ENCODE measurements around the gene KRTAP22-2.

Gene KRTAP22-2

DNA sequence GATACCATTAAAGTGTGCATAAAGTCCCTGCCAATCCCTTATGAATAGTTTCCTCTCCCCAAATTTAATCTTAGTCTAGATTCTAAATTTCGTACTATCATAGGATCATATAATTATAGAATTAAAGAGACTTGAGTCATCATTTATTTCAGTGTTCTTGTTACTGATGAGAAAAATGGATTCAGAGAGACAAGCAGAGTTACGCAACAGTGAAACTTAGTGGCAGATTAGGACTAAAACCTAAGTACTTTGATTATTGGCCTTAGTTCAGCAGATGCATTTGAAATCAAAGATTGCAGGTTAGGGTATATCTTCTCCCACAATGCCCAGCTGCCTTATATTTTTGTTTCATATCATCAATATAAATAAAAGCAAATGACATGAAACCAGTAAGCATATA is 28.2 kb downstream of the KRTAP22-2 start:
- FAIRE-seq, result no peak

DNA sequence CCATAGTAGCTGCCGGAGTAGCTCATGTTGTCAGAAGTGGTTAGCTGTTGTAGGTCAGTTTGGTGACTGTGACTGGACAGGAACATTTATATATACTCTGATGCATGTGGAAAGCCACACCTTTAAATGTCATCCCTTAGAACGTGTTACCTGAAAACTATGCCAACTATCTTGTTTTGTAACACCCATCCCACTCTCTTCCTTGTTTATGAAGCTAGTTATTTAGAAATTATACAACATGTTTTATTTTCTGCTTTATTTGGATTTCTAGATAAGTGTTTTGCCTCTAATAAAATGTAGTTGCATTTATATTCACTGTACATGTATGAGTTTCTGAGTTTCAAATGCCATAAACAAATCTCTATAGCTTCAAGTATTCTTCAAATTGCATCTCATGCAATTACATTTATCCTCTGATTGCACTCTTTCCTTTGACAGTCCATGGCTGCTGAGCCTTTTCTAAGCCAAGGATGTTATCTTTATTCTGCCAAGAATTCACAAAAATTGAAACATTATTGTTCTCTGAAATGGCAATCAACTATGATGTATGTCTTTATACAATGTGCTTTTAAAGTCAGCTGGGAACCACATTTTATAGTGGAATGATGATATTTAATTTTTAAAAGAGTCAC is 28.8 kb downstream of the KRTAP22-2 start, which contains the start of gene KRTAP19-7:
TSS of gene KRTAP19-7 (minus strand) at position 51 of the 632 bp plus-strand sequence. CDS start at position 26, 25 bp downstream.
- FAIRE-seq, result no peak

DNA sequence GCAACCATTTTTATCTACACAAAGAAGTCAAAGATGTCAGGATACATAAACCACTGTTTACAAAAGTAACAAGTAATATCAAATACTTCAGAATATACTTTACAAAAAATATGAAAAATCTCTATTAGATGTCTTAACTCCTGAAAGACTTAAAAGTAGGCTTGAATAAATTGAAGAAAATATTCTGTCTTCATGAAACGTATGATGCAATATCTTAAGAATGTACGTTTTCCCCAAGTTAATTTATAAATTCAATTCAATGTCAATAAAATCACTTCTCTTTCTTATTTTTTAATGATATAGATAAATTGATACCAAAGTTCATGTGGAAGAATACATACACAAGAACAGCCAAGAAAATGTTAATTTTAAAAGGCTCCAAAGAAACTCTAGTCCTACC is 35.1 kb downstream of the KRTAP22-2 start:
- no peak for FAIRE-seq

DNA sequence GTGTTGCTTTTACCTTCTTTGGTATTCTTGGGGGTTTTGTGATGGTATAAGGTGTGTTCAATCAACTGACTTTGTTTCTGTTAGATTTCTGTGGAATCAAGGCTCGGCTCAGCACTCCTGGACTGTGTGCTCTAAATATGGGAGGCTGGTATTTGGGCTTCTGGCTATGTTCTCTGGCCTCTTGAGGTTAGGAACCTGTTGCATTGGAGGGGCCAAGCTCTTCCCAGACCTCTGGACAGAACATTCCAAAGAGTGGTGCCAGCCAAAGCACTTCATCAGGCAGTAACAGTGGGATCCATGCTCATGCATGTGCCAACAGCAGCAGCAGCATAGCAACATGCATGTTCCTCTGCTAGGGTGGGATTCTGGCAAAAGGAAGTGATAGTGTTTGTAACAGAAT is 37.4 kb downstream of the KRTAP22-2 start:
- FAIRE-seq, result no peak

DNA sequence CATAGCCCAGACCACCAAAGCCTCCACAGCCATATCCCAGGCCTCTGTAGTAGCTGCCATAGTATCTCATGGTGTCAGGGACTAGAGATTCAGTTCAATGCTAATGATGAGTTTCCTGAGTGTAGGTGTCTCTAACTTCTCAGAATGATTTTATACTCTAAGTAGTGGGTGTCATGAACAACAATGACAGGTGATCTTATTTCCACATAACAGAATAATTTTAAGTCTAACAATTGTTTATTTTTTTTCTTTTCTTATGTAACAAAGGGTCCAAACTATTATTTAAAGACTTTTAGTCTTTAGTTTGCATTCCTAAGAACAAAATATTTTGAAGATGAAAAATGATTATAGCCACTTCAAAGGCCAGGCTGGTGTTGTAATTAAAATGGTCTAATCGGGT is 48.4 kb downstream of the KRTAP22-2 start, which contains the start of gene KRTAP19-6:
TSS of gene KRTAP19-6 (minus strand) at position 101 of the 400 bp plus-strand sequence. CDS start at position 70, 31 bp downstream.
- no peak for FAIRE-seq
